Nephron progenitor cell (in vitro differentiated cells): ENCODE results near the gene RNF113B.

Experiments
- DNase-seq: peaks from one replicate; pipeline ENCODE4 v3.0.0; 2021
- H3K27ac Mint-ChIP-seq: 2 replicates; pipeline ENCODE4 v1.8.0; 2021; ENCODE audit warnings: mild to moderate bottlenecking, moderate library complexity, mixed read lengths
- H3K27me3 Mint-ChIP-seq: 2 replicates; pipeline ENCODE4 v1.8.0; 2021; ENCODE audit warnings: mild to moderate bottlenecking, low read depth, mixed read lengths; ENCODE audit not compliant: poor library complexity
- H3K36me3 Mint-ChIP-seq: 2 replicates; pipeline ENCODE4 v1.8.0; 2021; ENCODE audit warnings: low read depth, mixed read lengths
- H3K4me1 Mint-ChIP-seq: 2 replicates; pipeline ENCODE4 v1.8.0; 2021; ENCODE audit warnings: mixed read lengths
- H3K4me3 Mint-ChIP-seq: 2 replicates; pipeline ENCODE4 v1.8.0; 2021; ENCODE audit warnings: mild to moderate bottlenecking, moderate library complexity, mixed read lengths
- H3K9me3 Mint-ChIP-seq: 2 replicates; pipeline ENCODE4 v1.8.0; 2021; ENCODE audit warnings: mild to moderate bottlenecking, moderate library complexity, mixed read lengths
- CTCF ChIP-seq: fragments of 200-600 bp; sonication (generic); IDR thresholded peaks from 2 replicates; pipeline ENCODE4 v1.5.0; 2021; ENCODE audit warnings: antibody characterized with exemption

RNF113B gene

GRCh38 chr13:98181111-98181815 lies 4.2 kb upstream of the RNF113B start:
- Mint-ChIP-seq H3K27me3 (no peaks in the 10 kb centered on the region), H3K27ac (no peak overlapping the region), H3K36me3 (peaks cover 93% of the 10 kb centered on the region), H3K4me1 (peaks cover 12% of the 10 kb centered on the region), H3K4me3 (no peak overlapping the region), H3K9me3 (peaks cover 48% of the 10 kb centered on the region)
- no peak for DNase-seq
- no peak for TF ChIP-seq CTCF

- Mint-ChIP-seq H3K27me3 (no peaks in the 10 kb centered on the region), H3K4me1 (peaks cover 20% of the 10 kb centered on the region), H3K4me3 (no peak overlapping the region), H3K36me3 (peaks cover 93% of the 10 kb centered on the region), H3K27ac (peak overlapping the region; percentile 88), H3K9me3 (peaks cover 48% of the 10 kb centered on the region)
- no peak for DNase-seq
- no peak for TF ChIP-seq CTCF
These were observed 3.0 kb upstream of the RNF113B start for GRCh38 chr13:98180092-98180491.

- no peaks in the 10 kb centered on the region for H3K27me3 Mint-ChIP-seq
- peaks cover 34% of the 10 kb centered on the region for H3K9me3 Mint-ChIP-seq
- TF ChIP-seq CTCF: no peak
- H3K4me1 Mint-ChIP-seq: peaks cover 51% of the 10 kb centered on the region
- peak overlapping the region; percentile 37 for H3K27ac Mint-ChIP-seq
- DNase-seq: no peak
- H3K36me3 Mint-ChIP-seq: peaks cover 59% of the 10 kb centered on the region
- H3K4me3 Mint-ChIP-seq: no peak overlapping the region
These were observed 1.2 kb downstream of the RNF113B start for GRCh38 chr13:98175823-98176222.

GRCh38 chr13:98175043-98175442 lies 2.0 kb downstream of the RNF113B start:
- H3K9me3 Mint-ChIP-seq: peaks cover 26% of the 10 kb centered on the region
- H3K36me3 Mint-ChIP-seq: peaks cover 59% of the 10 kb centered on the region
- no peak for TF ChIP-seq CTCF
- peaks cover 54% of the 10 kb centered on the region for H3K4me1 Mint-ChIP-seq
- no peaks in the 10 kb centered on the region for H3K27me3 Mint-ChIP-seq
- H3K4me3 Mint-ChIP-seq: no peak overlapping the region
- no peak for DNase-seq
- H3K27ac Mint-ChIP-seq: peak overlapping the region; percentile 37

GRCh38 chr13:98174307-98174706 lies 2.8 kb downstream of the RNF113B start:
- Mint-ChIP-seq H3K9me3 (peaks cover 24% of the 10 kb centered on the region), H3K27ac (no peak overlapping the region), H3K4me1 (peaks cover 59% of the 10 kb centered on the region), H3K4me3 (no peak overlapping the region), H3K36me3 (peaks cover 59% of the 10 kb centered on the region), H3K27me3 (no peaks in the 10 kb centered on the region)
- DNase-seq: no peak
- no peak for TF ChIP-seq CTCF
